Endodermal cell (in vitro differentiated cells): ENCODE measurements around the gene ESR2. TPM values are rescaled to one million over a fixed set of nuclear protein-coding genes. Genes with fewer than 3 reads are reported as not detected.

Source experiments
- DNase-seq: peaks from one replicate; pipeline ENCODE4 v3.0.0-alpha.2; 2017
- H3K27ac ChIP-seq: 2 replicates; pipeline ENCODE4 v1.5.1; 2013; ENCODE audit warnings: mild to moderate bottlenecking, low read depth, low read length, moderate library complexity
- H3K27me3 ChIP-seq: 2 replicates; pipeline ENCODE4 v1.6.1; 2013; ENCODE audit warnings: mild to moderate bottlenecking, low read length, moderate library complexity; ENCODE audit not compliant: insufficient read depth, control insufficient read depth, poor library complexity, severe bottlenecking
- H3K36me3 ChIP-seq: 2 replicates; pipeline ENCODE4 v1.7.0; 2013; ENCODE audit warnings: mild to moderate bottlenecking, low read length, moderate library complexity; ENCODE audit not compliant: control insufficient read depth, insufficient read depth
- H3K4me1 ChIP-seq: one replicate; pipeline ENCODE4 v1.7.0; 2013; ENCODE audit warnings: low read length; ENCODE audit not compliant: control insufficient read depth, insufficient read depth
- H3K4me3 ChIP-seq: 2 replicates; pipeline ENCODE4 v1.5.1; 2013; ENCODE audit warnings: mild to moderate bottlenecking, low read length, moderate library complexity
- H3K9ac ChIP-seq: 2 replicates; pipeline ENCODE4 v1.6.1; 2013; ENCODE audit warnings: mild to moderate bottlenecking, low read length, moderate library complexity; ENCODE audit not compliant: poor library complexity, severe bottlenecking; ENCODE audit errors: extremely low read depth
- H3K9me3 ChIP-seq: 2 replicates; pipeline ENCODE4 v1.6.1; 2013; ENCODE audit warnings: mild to moderate bottlenecking, low read length, moderate library complexity; ENCODE audit not compliant: control insufficient read depth
- H3K27ac Mint-ChIP-seq: 2 replicates; pipeline ENCODE4 v1.8.0; 2020; ENCODE audit warnings: mixed read lengths
- H3K27me3 Mint-ChIP-seq: 2 replicates; pipeline ENCODE4 v1.8.0; 2021; ENCODE audit warnings: mild to moderate bottlenecking, mixed read lengths; ENCODE audit not compliant: insufficient read depth
- H3K36me3 Mint-ChIP-seq: 2 replicates; pipeline ENCODE4 v1.8.0; 2020; ENCODE audit warnings: low read depth, mixed read lengths
- H3K4me1 Mint-ChIP-seq: 2 replicates; pipeline ENCODE4 v1.8.0; 2020; ENCODE audit warnings: mixed read lengths
- H3K4me3 Mint-ChIP-seq: 2 replicates; pipeline ENCODE4 v1.8.0; 2020; ENCODE audit warnings: mild to moderate bottlenecking, moderate library complexity, mixed read lengths
- H3K9me3 Mint-ChIP-seq: 2 replicates; pipeline ENCODE4 v1.8.0; 2020; ENCODE audit warnings: mild to moderate bottlenecking, mixed read lengths
- WGBS, 2 experiments: methylation state at CpG; one replicate each; pipeline versions ENCODE4 v1.1.5 to v1.1.7; 2013; ENCODE audit warnings: missing lambda C conversion rate in 2 of 2, mixed read lengths in 1 of 2; ENCODE audit not compliant: insufficient coverage in 1 of 2, insufficient read length in 1 of 2; 5-methylcytosine and 5-hydroxymethylcytosine counted together
- total RNA-seq, 2 donors: library from RNA; stranded (reverse); fragmentation: NEBNext Ultra II Directional in 1 of 2; extraction: Animal tissue kit (Norgen Biotek cat#: 25700) in 1 of 2; gene quantifications; 2 replicates in 1 of 2; 3 replicates in 1 of 2; pipeline ENCODE4 v1.2.1, GENCODE V29; 2021
- TF ChIP-seq, protein P1 (sequence below): fragments of 200-600 bp; sonication (generic); conservative IDR thresholded peaks from 2 replicates; pipeline ENCODE4 v1.5.0; 2021; ENCODE audit warnings: antibody characterized with exemption, mild to moderate bottlenecking

Gene ESR2
- total RNA-seq, 2 donors from 2014 or later = 0.57 to 0.66 TPM

DNA sequence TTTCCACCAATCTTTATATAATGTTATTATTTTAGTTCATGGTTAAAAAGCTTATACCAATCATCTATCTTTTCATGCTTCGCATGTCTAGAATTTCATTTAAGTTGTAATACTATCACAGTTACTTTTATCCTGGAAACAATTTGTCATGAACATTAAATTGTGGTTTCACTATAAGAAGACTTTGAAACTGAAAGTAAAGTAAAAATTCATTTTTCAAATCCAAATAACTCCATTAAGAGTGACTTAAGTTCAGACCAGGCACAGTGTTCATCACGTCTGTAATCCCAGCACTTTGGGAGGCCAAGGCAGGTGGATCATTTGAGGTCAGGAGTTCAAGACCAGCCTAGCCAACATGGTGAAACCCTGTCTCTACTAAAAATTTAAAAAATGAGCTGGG, 12.4 kb downstream of the ESR2 start:
- Mint-ChIP-seq H3K4me1 (no peaks in the 10 kb centered on the region), H3K27ac (no peak overlapping the region), H3K4me3 (no peak overlapping the region), H3K9me3 (no peaks in the 10 kb centered on the region), H3K36me3 (no peaks in the 10 kb centered on the region), H3K27me3 (peaks cover 2% of the 10 kb centered on the region)
- Histone ChIP-seq H3K27ac (no peak overlapping the region), H3K4me3 (no peak overlapping the region), H3K4me1 (no peaks in the 10 kb centered on the region), H3K9me3 (no peaks in the 10 kb centered on the region), H3K36me3 (no peaks in the 10 kb centered on the region), H3K9ac (no peak overlapping the region), H3K27me3 (no peaks in the 10 kb centered on the region)
- 79 to 83% methylated on average over 1 of the region's 2 CpGs for WGBS, 2 experiments
- TF ChIP-seq, protein P1, sequence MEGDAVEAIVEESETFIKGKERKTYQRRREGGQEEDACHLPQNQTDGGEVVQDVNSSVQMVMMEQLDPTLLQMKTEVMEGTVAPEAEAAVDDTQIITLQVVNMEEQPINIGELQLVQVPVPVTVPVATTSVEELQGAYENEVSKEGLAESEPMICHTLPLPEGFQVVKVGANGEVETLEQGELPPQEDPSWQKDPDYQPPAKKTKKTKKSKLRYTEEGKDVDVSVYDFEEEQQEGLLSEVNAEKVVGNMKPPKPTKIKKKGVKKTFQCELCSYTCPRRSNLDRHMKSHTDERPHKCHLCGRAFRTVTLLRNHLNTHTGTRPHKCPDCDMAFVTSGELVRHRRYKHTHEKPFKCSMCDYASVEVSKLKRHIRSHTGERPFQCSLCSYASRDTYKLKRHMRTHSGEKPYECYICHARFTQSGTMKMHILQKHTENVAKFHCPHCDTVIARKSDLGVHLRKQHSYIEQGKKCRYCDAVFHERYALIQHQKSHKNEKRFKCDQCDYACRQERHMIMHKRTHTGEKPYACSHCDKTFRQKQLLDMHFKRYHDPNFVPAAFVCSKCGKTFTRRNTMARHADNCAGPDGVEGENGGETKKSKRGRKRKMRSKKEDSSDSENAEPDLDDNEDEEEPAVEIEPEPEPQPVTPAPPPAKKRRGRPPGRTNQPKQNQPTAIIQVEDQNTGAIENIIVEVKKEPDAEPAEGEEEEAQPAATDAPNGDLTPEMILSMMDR = no peak
- no peak for DNase-seq

DNA sequence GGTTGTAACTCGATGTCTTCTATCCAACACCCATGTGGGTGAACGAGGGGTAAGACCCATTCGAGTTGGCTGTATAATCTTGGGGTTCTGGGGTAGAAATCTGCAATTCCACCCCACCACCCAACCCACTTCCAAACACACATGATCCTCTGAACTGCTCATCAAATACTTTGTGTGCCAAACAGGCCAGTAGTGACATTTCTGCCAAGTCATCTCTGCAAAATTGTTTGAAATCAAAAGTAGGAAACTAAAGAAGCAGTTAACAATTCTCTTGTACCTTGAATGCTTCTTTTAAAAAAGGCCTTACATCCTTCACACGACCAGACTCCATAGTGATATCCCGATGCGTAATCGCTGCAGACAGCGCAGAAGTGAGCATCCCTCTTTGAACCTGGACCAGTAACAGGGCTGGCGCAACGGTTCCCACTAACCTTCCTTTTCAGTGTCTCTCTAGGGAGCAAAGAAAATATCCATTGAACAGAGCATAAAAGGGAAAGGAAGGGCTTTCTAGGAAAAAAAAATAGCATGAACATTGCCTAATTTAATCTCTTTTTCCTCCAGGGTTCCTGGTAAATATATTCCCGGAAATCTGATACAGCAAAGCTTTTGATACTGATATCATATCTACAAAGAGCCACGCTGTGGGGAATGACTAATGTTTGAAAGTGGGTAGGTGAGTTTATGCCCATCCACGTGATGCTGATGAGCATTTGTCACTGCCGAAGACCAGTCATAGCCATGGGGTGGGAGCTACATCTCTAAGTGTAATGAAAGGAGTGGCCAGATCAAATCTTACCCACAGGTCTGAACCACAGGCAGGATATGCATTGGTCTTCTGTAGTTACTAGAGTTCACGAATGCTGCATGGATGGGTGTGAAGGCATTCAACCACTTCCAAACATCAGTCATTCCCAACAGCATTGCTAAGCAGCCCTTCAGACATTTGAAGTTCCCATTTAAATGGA, 14.2 kb downstream of the ESR2 start:
- Mint-ChIP-seq H3K9me3 (no peaks in the 10 kb centered on the region), H3K36me3 (no peaks in the 10 kb centered on the region), H3K4me1 (no peaks in the 10 kb centered on the region), H3K4me3 (no peak overlapping the region), H3K27ac (no peak overlapping the region), H3K27me3 (peaks cover 2% of the 10 kb centered on the region)
- Histone ChIP-seq H3K4me3 (no peak overlapping the region), H3K9ac (no peak overlapping the region), H3K9me3 (no peaks in the 10 kb centered on the region), H3K4me1 (no peaks in the 10 kb centered on the region), H3K27ac (no peak overlapping the region), H3K36me3 (no peaks in the 10 kb centered on the region), H3K27me3 (no peaks in the 10 kb centered on the region)
- TF ChIP-seq, protein P1 = no peak
- WGBS, 2 experiments = 88 to 95% methylated on average over 10 to 15 of the region's 15 CpGs
- DNase-seq = no peak

DNA sequence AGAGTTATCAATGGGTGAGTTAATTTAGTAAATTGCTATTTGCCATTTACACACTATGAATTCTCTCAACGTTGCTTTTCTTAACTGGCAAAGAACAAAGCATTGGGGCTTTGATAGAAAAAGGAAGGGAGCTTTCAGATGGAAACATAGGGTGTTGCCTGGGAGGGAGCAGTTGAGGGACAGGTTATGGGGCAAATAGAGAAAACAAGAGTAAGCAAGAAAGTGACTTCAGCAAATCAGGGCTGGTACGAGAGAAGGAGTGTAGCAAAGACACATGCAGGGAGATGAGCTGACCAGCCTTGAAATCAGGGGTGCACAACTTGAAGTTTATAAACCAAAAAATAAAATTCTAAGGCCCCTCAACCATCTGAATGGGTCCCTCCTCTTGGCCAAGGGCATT, 15.7 kb downstream of the ESR2 start:
- 70 to 78% methylated on average over 1 to 2 of the region's 2 CpGs for WGBS, 2 experiments
- no peaks in the 10 kb centered on the region for H3K9me3 ChIP-seq
- TF ChIP-seq, protein P1 = no peak
- H3K4me1 Mint-ChIP-seq = no peaks in the 10 kb centered on the region
- H3K27ac Mint-ChIP-seq = no peak overlapping the region
- H3K4me3 ChIP-seq = no peak overlapping the region
- no peak for DNase-seq
- H3K4me3 Mint-ChIP-seq = no peak overlapping the region
- H3K9ac ChIP-seq = no peak overlapping the region
- peaks cover 2% of the 10 kb centered on the region for H3K27me3 Mint-ChIP-seq
- H3K36me3 Mint-ChIP-seq = no peaks in the 10 kb centered on the region
- H3K9me3 Mint-ChIP-seq = no peaks in the 10 kb centered on the region
- H3K36me3 ChIP-seq = no peaks in the 10 kb centered on the region
- H3K4me1 ChIP-seq = no peaks in the 10 kb centered on the region
- H3K27me3 ChIP-seq = no peaks in the 10 kb centered on the region
- no peak overlapping the region for H3K27ac ChIP-seq
